RPMI7951 (cell line): ENCODE measurements around the gene WWC1. TPM values are rescaled to one million over a fixed set of nuclear protein-coding genes. Genes with fewer than 3 reads are reported as not detected.

ENCODE experiments used
- DNase-seq: peaks from one replicate; pipeline ENCODE4 v3.0.0-alpha.2; 2012; ENCODE audit warnings: low read depth
- total RNA-seq: library from RNA; depleted of rRNA; stranded (reverse); fragments of >200 nt; shearing (Covaris generic); gene quantifications from 2 replicates; pipeline ENCODE4 v1.2.3, GENCODE V29; 2014; rRNA removed

Gene WWC1
- 0.10 and 0.24 TPM in 2 replicates for total RNA-seq

DNA sequence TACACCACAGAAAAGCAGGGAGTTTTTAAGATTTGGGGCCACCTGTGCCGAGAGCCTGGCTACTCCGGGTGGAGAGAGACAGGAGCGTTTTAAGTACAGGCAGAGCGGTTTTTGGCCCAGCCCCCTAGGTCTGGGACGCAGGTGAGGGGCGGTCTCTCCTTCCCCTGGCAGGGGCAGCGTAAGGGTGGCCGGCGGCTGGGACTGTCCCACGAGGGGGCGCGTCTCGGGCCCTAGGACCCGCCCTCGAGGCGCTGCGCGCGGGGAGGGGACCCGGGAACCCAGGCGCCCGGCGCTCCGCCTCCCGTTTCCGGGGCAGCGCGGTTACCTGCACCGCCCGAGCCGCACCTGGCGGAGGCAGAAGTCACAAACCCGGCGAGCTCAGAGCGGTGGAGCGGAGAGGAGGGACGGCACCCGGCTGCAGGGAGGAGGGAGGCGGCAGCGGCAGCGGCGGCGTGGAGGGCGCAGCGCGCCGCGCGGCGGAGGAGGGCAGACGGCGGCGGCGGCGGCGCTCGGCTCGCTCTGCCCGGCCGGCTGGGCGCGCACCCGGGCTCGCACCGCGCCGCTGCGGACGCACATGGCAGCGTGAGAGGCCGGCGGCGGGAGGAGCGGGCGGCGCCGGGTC lies at the start of gene WWC1:
TSS of gene WWC1 (plus strand) at position 304 of the 622 bp plus-strand sequence. CDS start 508 bp downstream, outside the sequence.
- DNase-seq = peak; percentile 10

DNA sequence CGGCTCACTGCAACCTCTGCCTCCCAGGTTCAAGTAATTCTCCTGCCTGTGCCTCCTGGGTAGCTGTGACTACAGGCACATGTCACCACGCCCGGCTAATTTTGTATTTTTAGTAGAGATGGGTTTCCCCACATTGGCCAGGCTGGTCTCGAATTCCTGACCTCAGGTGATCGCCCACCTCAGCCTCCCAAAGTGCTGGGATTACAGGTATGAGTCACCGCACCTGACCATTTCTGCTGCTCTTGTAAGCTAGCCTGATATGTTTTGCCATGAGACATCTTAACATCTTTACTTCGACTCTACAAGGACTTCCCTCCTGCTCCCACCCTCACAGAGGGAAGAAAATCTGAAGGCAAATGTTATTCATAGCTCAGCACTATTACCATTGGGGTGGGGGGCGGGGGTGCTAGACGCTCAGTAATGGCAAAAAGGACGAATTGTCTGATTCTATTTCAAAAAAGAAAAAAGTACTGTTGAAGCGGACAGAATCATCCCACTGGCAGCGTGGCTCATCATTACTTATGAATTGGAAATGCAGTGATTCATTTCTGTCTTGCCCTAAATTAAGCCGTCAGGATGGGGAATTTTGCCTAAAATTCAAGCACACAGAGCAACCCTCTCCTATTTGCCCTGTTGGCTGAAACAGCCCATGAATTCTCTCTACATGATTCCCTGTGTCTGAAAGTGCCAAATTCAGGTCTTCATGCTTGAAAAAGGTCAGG lies 46.4 kb upstream of the WWC1 start:
- peak; percentile 13 for DNase-seq

DNA sequence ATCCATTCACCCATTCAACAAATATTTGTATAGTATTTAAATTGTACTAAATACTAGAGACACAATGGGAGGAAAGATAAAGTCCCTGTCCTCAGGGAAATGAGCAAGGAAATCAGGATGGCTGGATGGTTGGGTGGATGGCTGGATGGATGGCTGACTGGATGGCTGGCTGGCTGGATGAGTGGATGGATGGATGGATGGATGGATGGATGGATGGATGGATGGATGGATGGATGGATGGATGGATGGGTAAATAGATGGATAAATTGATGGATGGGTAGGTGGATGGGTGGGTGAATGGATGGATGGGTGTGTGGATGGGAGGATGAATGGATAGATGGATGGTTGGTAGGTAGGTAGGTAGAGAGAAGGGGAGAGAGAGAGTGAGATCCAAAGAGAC lies 41.5 kb upstream of the WWC1 start:
- DNase-seq = no peak

DNA sequence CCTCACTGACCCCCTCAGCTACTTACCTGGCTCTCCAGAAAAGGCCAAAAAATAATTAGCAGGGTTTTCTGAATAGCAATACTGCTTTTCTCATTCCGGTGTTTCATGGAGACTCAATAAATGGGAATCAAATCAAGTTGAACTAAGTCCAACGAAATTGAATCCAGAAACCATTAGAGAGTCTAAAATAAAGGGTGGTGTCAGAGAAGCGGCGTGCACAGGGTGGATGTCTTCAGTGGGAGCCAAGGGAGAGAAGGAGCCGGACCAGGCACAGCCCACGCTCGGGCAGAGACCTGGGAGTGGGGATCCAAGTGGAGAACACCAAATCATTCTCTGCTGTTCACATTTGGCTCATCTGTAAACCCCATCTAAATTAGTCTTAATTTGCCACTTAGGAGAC lies 40.2 kb upstream of the WWC1 start:
- DNase-seq = no peak

DNA sequence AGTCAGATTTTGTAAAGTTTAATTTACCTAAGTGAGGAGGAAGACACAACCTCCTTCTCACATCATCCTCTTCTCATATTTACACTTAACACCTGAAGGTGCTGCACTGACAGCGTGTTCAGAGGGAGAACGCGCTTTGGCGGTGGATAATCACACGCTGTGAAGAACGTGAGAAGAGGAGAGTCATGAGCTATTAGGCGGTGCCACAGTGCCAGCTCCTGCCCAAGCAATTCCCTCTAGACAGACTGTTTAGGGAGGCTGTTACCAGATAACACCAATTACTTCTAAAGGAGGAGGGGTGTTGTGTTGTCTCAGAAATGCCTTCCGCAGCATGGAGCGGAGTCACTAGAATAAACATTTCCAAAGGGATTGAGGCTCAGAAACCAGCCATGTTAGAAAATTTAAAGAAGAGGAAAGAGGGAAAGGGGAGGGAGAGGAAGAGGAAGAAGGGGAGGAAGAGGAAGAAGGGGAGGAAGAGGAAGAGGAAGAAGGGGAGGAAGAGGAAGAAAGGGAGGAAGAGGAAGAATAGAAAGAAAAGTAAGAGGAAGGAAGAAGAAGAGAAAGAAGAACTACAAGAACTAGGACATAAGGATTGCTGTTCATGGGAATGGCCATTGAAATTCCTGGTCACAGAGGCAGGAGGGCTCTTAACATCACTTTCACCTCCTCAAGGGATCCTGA lies 37.3 kb upstream of the WWC1 start:
- DNase-seq = no peak

DNA sequence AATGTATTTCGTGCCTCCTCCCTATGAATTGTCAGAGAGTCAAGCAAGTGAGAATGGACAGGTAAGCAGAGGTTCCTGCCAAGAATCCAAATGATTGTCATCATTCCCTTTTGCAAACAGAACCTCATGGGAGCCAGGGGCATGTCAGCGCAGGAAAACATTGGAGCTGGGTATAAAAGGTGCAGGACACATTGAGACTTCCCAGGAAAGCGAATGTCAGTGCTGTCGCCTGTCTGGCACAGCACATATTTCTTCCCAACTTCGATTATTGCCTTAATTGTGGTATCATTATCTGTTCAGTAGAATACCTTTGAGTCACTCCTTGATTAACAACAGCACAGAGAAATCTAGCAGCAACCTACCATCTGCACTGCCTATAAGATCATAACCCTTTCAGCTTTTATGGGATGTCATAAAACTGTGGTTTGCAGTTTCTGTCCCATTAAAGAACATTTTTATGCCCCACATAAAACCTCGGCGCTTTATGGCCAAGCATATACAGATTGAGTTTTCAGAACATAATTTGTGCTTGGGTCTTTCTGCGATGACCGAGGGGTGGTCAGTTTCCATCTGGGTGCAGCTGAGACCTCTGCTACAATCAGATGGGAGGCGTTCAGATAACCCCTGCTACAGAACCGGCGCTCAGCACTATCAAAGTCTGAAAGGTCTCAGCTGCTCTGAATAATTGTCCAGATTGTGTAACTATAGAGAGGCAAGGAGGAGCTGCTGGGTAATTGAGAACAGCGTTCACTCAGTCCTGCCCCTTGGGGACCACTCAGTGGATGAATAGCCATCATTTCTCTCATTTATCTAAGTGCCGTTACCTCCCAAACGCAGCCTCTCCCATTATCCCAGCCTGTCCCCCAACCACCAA lies 30.9 kb upstream of the WWC1 start:
- DNase-seq = no peak

DNA sequence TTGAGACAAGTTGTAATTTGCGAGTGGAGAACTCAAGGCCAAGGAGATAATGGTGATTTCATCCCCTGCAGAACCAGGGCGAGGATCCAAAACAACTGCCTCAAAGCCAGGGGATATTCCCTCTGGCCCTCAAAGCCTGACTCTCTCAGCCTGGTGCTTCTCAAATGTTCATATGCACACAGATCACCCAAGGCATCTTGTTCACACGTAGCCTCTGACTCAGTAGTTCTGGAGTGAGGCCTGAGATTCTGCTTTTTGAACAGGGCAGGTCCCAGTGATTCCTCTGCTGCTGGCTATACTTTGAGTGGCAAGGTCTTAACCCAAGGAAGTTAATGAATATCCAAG lies 30.2 kb upstream of the WWC1 start:
- no peak for DNase-seq

DNA sequence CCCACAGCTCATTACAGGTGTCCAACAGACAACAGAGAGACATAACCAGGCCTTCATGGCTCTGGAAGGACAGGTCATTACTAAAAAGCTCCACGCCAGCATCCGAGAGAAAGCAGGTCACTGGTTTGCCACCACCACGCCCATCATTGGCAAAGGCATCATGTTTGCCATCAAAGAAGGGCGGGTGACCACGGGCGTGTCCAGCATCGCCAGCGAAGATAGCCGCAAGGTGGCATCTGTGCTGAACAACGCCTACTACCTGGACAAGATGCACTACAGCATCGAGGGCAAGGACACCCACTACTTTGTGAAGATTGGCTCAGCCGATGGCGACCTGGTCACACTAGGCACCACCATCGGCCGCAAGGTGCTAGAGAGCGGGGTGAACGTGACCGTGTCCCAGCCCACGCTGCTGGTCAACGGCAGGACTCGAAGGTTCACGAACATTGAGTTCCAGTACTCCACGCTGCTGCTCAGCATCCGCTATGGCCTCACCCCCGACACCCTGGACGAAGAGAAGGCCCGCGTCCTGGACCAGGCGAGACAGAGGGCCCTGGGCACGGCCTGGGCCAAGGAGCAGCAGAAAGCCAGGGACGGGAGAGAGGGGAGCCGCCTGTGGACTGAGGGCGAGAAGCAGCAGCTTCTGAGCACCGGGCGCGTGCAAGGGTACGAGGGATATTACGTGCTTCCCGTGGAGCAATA lies 29.3 kb upstream of the WWC1 start:
- no peak for DNase-seq

DNA sequence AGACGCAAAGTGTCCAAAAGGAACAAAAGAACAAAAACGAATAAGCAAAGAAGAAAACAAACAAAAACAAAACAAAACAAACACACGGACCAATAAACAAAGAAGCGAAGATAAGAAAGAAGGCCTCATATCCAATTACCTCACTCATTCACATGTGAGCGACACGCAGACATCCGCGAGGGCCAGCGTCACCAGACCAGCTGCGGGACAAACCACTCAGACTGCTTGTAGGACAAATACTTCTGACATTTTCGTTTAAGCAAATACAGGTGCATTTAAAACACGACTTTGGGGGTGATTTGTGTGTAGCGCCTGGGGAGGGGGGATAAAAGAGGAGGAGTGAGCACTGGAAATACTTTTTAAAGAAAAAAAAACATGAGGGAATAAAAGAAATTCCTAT lies 28.3 kb upstream of the WWC1 start:
- DNase-seq = no peak

DNA sequence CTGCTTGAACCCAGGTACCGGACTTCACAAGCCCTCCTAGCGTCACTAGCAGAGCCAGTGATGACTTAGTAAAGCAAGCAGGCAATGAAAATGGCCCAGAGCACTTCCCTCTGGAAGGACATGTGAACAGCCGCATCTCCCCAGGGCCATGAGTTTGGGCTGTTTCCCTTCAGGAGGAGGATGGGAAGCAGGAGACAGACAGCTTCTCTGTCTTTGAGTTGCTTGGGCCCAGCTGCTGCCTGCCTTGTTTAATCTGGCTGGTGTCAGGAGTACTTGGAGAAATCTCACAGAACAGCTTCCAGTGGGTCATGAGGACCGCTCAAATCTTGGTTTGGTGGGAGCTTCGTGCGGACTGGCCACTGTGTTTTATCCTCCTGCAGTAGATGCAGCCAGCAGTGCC lies 25.4 kb upstream of the WWC1 start:
- no peak for DNase-seq

DNA sequence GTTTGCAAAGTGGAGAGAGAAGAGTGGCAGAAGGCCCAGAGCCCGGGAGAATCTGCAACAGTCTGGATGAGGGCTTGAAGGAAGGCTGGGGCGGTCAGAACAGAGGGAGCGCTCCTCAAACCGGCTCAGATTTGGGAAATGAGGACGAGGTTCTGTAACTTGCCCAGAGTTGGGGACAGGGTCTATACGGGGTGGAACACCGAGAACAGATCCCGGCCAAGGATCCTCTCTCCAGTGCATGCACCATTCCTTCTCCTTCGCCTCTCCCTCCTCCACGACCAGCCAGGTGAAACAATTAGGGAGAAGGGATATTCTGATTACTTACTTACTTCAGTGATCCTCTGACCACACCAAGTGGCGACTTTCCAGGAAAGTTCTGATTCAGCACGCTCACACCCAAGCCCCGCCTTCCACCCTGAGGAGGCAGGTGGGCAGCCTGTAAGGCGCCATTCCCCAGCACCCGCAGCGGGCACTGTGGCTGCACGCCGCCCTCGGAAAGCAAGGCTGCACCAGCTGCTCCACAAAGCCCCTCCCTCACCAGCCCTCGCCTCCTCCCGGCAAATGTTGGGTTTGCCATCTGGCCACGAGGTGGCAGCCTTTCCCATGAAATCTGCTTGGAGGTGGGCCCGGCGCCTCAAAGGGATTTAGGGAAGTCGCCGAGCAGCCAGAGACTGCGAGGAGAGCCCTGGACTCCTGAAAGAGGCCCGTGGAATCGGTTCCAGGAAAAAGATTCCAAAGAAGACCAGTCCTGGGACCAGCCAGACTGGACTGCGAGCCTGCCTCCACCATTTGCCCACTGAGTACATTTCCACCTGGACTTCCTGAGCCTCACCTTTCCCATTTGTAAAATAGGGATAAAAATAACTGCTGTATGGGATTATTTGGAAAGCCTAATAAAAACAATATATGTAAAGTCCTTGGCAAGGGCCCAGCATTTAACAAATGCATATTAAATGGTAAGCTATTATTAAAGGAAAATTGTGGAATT lies 22.2 kb upstream of the WWC1 start:
- DNase-seq = peak; percentile 72

DNA sequence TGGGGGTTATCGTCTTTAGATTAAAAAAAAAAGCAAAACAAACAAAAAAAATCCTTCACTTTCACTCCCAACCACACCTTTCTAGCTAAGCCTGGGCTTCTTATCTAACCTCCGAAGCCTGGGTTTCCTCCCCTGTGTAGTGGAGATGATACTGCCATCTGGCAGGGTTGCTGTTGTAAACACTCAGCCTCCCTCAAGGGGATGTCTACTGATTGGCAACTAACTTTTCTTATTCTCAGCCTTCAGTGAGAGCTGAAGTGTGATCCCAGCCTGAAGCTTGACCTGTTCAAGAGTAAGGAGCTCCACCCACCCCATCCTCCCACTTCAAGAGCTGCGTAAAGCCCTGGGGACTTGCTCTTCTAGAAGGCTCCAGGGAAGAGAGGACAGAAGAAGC lies 21.5 kb upstream of the WWC1 start:
- DNase-seq = no peak

DNA sequence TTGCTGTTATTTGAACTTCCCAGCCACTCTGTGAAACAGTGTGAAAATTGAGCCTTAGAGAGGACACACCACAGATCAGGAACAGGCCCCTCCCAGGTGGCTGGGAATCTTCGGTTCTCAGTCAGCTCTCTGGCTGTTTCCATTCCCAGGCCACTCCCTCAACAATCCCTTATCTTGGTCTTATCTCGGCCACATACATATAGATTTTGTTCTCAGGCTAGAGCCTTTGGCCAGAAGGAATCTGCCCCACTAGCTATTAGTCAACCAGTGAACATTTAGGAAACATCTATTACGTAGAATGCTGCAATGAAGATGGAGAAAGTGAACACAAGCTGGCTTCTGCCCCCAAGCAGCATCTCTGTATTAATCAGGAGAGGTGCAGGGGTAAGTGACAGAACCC lies 21.0 kb upstream of the WWC1 start:
- DNase-seq = no peak

DNA sequence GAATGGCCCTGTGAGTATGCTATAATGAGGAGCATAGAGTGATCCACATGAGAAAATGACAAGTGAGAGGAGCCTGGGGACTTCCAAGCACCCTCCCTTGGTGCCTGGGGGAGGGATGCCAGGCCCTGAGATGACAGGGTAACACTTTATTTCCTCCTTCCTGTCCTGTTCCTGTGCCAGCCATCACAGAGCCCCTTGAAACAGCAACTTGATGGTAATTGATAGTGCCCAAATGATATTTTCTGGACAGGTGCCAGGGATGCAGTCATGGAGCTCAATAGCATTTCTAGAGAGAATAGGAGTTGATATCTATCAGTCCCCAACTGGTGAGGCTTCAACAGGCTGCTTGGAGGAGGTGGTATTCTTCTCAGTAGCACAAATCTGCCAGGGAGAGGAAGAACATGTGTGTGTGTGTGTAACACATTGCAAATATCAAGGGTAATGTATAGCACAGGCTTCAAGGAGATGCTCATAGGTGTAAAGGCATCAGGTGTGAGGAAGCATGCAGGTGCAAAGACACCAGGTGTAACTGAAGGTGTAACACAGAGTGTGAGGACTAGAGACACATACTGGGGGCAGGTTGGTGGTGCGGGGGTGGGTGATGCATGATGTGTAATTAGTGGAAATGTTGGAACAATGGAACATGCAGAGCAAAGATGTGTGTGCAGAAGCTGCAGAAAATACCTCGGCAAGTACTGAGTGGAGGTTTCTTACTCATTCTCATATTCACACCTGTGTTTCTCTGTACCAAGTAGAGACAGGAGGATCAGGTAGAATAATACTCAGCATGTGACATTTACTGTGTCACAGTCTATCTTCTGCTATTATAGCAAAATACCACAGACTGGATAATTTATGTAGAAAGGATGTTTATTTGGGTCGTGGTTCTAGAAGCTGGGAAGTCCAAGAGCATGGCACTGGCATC lies 18.1 kb upstream of the WWC1 start:
- no peak for DNase-seq

DNA sequence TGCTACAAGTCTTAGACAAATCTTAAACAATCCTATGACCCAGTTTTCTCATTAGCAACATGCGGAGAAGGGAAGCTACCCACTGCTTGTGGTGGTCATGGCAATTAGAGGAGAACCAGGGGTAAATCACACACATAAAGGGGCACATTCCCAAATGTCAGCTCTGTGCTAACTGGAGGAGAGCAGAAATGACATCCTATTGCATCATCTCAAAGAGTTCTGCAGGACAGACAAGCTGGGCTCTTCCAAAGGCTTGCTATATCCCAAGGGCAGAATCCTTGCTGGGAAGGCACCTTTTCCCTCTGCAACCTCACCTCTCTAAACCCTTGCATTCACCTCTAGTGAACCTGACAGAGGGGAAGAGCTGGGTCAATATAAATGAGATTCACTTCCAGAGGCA lies 17.0 kb upstream of the WWC1 start:
- DNase-seq = no peak

DNA sequence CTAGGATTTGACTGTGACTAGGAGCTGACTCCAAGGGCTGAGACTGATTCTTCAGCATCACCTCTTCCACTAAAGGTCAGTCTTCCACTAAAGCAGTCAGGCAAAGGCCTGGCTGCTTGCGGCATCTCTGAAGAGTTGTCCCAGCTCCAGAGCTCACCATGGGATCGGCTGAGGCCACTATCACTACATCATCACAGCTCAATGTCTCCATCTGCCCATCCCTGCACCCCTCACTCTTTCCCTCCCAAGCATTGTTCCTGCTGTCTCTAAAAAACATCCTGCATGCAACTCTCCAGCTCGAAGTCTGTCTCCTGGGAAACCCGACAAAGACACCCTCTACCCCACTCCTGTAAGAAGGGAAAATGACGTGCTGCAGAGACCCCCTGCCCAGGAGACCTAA lies 15.5 kb upstream of the WWC1 start:
- DNase-seq = no peak

DNA sequence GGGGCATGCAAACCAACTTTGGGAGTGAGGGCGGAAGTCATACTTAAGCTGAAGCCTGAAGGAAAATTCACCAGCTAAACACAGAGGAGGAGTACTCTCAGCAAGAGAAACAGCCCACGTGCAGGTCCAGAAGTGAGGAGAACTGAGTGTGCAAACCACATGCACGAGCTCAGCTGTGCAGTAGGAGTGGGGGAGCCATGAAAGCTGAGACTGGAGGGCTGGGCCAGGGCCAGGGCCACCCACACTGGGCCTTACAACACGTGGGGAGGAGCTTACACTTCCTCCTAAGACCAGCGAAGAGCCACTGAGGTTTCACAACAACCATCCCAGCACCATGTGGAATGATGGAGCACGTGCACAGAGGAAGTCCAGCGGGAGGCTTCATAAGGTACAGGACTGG lies 9.3 kb upstream of the WWC1 start:
- DNase-seq = peak; percentile 35

DNA sequence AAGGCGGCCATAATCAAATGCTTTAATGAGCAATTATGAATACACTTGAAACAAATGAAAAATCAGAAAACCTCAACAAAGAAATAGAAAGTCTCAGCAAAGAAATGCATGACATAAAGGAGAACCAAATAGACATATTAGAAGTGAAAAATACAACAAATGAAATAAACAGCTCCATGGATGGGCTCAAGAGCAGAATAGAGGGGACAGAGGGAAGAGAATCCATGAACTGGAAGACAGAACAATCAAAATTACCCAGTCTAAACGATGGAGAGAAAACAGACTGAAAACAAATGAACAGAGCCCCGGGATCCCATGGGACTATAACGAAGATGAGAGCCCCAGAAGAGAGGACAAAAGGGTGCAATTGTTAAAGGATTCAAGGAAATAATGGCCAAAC lies 6.6 kb upstream of the WWC1 start:
- DNase-seq = no peak

DNA sequence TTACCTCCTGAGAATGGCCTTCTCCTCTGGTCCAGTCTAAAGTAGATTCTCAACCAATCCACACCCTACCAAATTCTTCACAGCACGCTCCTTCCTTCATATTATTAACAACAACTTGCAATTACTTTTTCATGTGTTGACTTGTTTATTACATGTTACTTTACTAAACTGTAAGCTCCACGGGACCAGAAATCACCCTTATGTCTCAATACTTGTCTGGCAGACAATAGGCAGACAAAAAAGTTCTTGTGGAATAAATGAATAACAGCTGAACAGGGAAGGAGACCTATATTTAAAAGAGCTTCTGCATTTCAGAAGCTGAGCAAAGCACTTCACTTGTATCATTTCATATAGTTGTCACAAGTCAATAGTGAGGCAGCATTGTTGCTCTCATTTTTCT lies 5.7 kb upstream of the WWC1 start:
- DNase-seq = no peak
